ENCODE measurements around the gene CLEC5A. TPM values are rescaled to one million over a fixed set of nuclear protein-coding genes. Genes with fewer than 3 reads are reported as not detected.

Gene CLEC5A
- total RNA-seq, 1 experiment from 2014 or later = not detected

- Histone ChIP-seq H2AFZ (ENCODE audit: low read length) (no peak overlapping the region), H3K79me1 (ENCODE audit: insufficient read depth, low read depth, low read length, poor library complexity, severe bottlenecking) (no peaks in the 10 kb centered on the region), H3K4me2 (ENCODE audit: insufficient read depth, insufficient read length, low read length) (no peak overlapping the region), H3T11ph (ENCODE audit: low read length) (no peak overlapping the region), H4K20me1 (ENCODE audit: control insufficient read depth, insufficient read depth, insufficient read length) (no peaks in the 10 kb centered on the region), H2AK5ac (ENCODE audit: insufficient read length, low read length) (no peak overlapping the region), H3K23me2 (ENCODE audit: insufficient read length, low read depth, low read length, poor library complexity, severe bottlenecking) (no peaks in the 10 kb centered on the region), H3K23ac (ENCODE audit: insufficient read length, low read depth, low read length) (no peak overlapping the region), H3K79me2 (ENCODE audit: insufficient read depth, low read length) (no peaks in the 10 kb centered on the region), H2BK5ac (ENCODE audit: insufficient read length, low read length) (no peak overlapping the region), H3K4ac (ENCODE audit: low read depth, low read length) (no peak overlapping the region), H3K56ac (ENCODE audit: insufficient read length, low read depth, low read length) (no peak overlapping the region), H4K8ac (replicated peaks; ENCODE audit: insufficient read length, low read depth, low read length) (no peak overlapping the region), H3K18ac (ENCODE audit: insufficient read length, low read depth, low read length) (no peak overlapping the region), H3K27ac (ENCODE audit: insufficient read length, low read depth, low read length) (no peak overlapping the region), H3K9me3 (ENCODE audit: control insufficient read depth, low read depth, low read length) (no peaks in the 10 kb centered on the region), H2BK12ac (ENCODE audit: insufficient read length, low read depth, low read length) (no peak overlapping the region), H2BK120ac (ENCODE audit: low read depth, low read length, poor library complexity, severe bottlenecking) (no peak overlapping the region), H3K27me3 (ENCODE audit: insufficient read depth, low read length) (no peaks in the 10 kb centered on the region), H4K5ac (ENCODE audit: insufficient read length, low read depth, low read length) (no peak overlapping the region), H3K4me1 (ENCODE audit: insufficient read depth, low read length) (0 out of 2 replicates have a peak, but pooled peaks cover 3% of the 10 kb centered on the region), H3K14ac (ENCODE audit: insufficient read depth, low read length) (no peak overlapping the region), H2BK20ac (ENCODE audit: low read depth, low read length, poor library complexity, severe bottlenecking) (no peak overlapping the region), H3K9ac (ENCODE audit: extremely low read depth, insufficient read length, low read length) (no peak overlapping the region), H2BK15ac (ENCODE audit: low read depth, low read length) (no peak overlapping the region), H4K91ac (ENCODE audit: insufficient read length, low read depth, low read length) (no peak overlapping the region)
- DNase-seq = no peak
- no CpG with 5 or more reads among the region's 3 CpGs for WGBS (ENCODE audit: extremely low coverage, insufficient read length, low lambda C conversion rate)
- peaks cover 5% of the 10 kb centered on the region for H3K27me3 Mint-ChIP-seq (ENCODE audit: low read depth)
- no peaks in the 10 kb centered on the region; a peak in 2 of 7 replicates for H3K36me3 Mint-ChIP-seq (ENCODE audit: insufficient read depth in 1 of 3, low read depth in 3 of 3)
- H3K9me3 Mint-ChIP-seq = peaks cover 2 to 4% of the 10 kb centered on the region in 2 experiments; a peak in 2 of 5 replicates
- H3K27ac Mint-ChIP-seq = no peak overlapping the region
- no peak overlapping the region for H3K4me3 Mint-ChIP-seq
- peaks cover 5 to 9% of the 10 kb centered on the region in 2 experiments for H3K4me1 Mint-ChIP-seq
- TF ChIP-seq CTCF (conservative IDR thresholded peaks at IDR 0.05) = no peak
Observed at GRCh38 chr7:141928845-141929195, 18.0 kb downstream of the CLEC5A start.
